ENCODE results near the gene TMEM187.

The TMEM187 gene

DNA sequence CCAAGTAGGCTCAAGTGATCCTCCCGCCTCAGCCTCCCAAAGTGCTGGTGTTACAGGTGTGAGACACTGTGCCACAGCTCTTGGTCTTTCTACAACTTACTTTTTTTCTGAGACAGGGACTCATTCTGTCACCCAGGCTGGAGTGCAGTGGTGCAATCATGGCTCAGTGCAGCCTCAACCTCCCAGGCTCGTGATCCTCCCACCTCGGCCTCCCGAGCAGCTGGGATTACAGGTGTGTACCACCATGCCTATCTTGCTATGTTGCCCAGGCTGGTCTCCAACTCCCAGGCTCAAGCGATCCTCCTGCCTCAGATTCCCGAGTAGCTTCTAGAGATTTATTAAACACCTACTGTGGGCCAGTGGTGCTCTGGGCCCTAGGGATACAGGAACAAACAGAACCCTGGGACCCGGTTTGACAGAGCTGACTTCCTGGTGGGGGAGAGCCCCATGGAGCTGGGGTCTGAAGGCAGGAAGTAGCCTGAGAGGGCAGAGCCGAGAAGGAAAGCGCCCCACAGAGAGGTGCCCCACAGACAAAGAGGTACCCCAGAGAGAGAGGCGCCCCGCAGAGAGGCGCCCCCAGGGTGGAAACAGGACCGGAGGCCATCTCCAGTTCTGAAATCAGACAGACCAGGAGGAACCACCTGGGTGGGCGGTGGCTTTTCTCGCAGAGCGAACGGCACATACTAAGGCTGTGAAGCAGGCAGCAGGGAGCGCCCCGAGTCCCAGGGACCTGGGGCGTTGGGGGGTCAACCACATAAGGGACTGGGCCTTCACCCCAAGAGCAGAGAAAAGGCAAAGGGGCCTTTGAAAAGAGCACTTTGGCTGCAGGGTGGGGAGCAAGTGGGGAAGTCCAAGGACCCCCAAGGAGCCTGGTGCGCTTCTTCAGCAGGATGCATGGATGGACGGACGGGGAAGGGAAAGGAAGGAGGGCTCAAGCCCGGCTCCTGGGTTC is 42.2 kb downstream of the TMEM187 start:
- no peak overlapping the region for H3K4me3 Mint-ChIP-seq
- peak overlapping the region; percentile 65 for H3K27ac Mint-ChIP-seq
- intact Hi-C loops (cut with micrococcal nuclease) = loop anchor here (5.0 kb wide), 2 partner anchors 38 to 42 kb away; partner anchors contain the start of genes HCFC1 and TMEM187
- H3K4me1 Mint-ChIP-seq (ENCODE audit: low read depth) = peaks cover 43% of the 10 kb centered on the region
- peaks cover 87% of the 10 kb centered on the region for H3K36me3 Mint-ChIP-seq (ENCODE audit: low read depth)
- no peaks in the 10 kb centered on the region for H3K9me3 Mint-ChIP-seq
- no peaks in the 10 kb centered on the region for H3K27me3 Mint-ChIP-seq

- intact Hi-C loops (cut with micrococcal nuclease) = no loop called here
- Mint-ChIP-seq H3K27ac (peak overlapping the region; percentile 65), H3K36me3 (ENCODE audit: low read depth) (peaks cover 90% of the 10 kb centered on the region), H3K4me3 (no peak overlapping the region), H3K27me3 (no peaks in the 10 kb centered on the region), H3K4me1 (ENCODE audit: low read depth) (peaks cover 45% of the 10 kb centered on the region), H3K9me3 (no peaks in the 10 kb centered on the region)
These were observed 43.2 kb downstream of the TMEM187 start for GRCh38 chrX:154015581-154016264.

- H3K36me3 Mint-ChIP-seq (ENCODE audit: low read depth) = peaks cover 82% of the 10 kb centered on the region
- H3K4me3 Mint-ChIP-seq = no peak overlapping the region
- H3K4me1 Mint-ChIP-seq (ENCODE audit: low read depth) = peaks cover 45% of the 10 kb centered on the region
- H3K27ac Mint-ChIP-seq = no peak overlapping the region
- intact Hi-C loops (cut with micrococcal nuclease) = no loop called here
- no peaks in the 10 kb centered on the region for H3K9me3 Mint-ChIP-seq
- H3K27me3 Mint-ChIP-seq = no peaks in the 10 kb centered on the region
These were observed 44.0 kb downstream of the TMEM187 start for GRCh38 chrX:154016366-154017076.

DNA sequence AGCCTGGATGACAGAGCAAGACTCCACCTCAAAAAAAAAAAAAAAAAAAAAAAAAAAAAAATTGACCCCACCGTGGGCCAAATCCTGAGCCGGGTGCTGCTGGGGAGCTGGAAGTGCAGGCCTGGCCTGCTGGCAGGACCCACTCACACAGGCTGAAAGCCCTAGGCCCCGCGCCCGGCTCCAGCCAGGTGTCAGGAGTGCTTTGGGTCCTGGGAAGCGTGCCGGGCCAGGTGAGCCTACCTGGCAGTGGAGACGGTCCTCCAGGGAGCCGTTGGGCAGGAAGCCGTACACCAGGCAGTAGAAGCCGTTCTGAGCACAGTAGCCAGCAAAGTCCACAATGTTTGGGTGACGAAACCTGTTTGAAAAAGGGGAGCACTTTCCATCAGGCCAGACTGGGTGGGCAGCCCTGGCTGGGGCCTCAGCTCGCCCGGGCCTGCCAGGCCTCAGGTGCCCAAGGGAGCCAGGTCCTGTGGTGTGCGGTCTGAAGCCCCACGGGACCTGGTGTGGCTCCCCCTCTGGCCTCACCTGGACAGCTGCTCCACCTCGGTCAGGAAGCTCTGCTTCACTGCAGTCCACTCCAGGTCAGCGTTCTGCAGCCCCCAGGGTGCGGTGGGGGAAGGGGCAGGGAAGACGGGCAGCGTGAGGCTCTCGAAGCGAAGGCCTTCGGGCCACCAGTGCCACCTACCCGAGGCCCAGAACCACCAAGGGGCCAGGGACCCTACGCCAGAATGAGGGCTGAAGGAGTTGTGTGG is 45.4 kb downstream of the TMEM187 start:
- Mint-ChIP-seq H3K4me1 (ENCODE audit: low read depth) (peaks cover 43% of the 10 kb centered on the region), H3K4me3 (peak overlapping the region; percentile 84), H3K27me3 (no peaks in the 10 kb centered on the region), H3K27ac (no peak overlapping the region), H3K9me3 (no peaks in the 10 kb centered on the region), H3K36me3 (ENCODE audit: low read depth) (peaks cover 71% of the 10 kb centered on the region)
- intact Hi-C loops (cut with micrococcal nuclease) = no loop called here

- H3K36me3 Mint-ChIP-seq (ENCODE audit: low read depth) = peaks cover 70% of the 10 kb centered on the region
- H3K4me1 Mint-ChIP-seq (ENCODE audit: low read depth) = peaks cover 50% of the 10 kb centered on the region
- intact Hi-C loops (cut with micrococcal nuclease) = no loop called here
- H3K27me3 Mint-ChIP-seq = no peaks in the 10 kb centered on the region
- no peaks in the 10 kb centered on the region for H3K9me3 Mint-ChIP-seq
- peak overlapping the region; percentile 84 for H3K4me3 Mint-ChIP-seq
- peak overlapping the region; percentile 87 for H3K27ac Mint-ChIP-seq
These were observed 46.0 kb downstream of the TMEM187 start for GRCh38 chrX:154018518-154019060.

DNA sequence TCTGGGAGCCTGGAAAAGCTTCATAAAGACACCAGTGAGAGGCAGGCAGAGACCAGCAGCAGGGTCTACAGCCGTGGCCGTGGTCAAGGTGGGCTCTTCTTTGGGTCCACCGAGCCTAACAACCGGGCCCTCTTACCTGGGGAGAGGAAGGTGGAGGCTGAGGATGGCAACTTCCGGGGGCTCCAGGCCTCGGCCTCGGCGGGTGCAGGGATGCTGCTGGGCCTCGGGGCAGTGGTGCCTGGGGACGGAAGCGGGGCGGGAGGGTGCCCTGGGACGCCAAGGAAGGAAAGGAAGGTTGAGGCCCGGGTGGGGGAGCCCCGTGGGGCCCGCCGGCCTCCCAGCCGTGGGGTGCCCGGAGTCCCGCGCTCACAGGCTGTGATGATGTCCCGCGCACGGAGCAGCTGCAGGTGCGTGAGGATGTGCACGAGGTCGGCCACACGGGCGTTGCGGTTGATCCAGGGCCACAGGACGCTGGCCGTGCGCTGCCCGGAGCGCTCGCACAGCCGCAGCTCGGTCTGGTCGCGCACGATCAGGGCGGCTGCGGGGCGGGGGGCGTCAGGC is 46.6 kb downstream of the TMEM187 start:
- H3K36me3 Mint-ChIP-seq (ENCODE audit: low read depth) = peaks cover 66% of the 10 kb centered on the region
- H3K27me3 Mint-ChIP-seq = no peaks in the 10 kb centered on the region
- peaks cover 50% of the 10 kb centered on the region for H3K4me1 Mint-ChIP-seq (ENCODE audit: low read depth)
- intact Hi-C loops (cut with micrococcal nuclease) = no loop called here
- H3K27ac Mint-ChIP-seq = peak overlapping the region; percentile 87
- no peaks in the 10 kb centered on the region for H3K9me3 Mint-ChIP-seq
- H3K4me3 Mint-ChIP-seq = peak overlapping the region; percentile 84

DNA sequence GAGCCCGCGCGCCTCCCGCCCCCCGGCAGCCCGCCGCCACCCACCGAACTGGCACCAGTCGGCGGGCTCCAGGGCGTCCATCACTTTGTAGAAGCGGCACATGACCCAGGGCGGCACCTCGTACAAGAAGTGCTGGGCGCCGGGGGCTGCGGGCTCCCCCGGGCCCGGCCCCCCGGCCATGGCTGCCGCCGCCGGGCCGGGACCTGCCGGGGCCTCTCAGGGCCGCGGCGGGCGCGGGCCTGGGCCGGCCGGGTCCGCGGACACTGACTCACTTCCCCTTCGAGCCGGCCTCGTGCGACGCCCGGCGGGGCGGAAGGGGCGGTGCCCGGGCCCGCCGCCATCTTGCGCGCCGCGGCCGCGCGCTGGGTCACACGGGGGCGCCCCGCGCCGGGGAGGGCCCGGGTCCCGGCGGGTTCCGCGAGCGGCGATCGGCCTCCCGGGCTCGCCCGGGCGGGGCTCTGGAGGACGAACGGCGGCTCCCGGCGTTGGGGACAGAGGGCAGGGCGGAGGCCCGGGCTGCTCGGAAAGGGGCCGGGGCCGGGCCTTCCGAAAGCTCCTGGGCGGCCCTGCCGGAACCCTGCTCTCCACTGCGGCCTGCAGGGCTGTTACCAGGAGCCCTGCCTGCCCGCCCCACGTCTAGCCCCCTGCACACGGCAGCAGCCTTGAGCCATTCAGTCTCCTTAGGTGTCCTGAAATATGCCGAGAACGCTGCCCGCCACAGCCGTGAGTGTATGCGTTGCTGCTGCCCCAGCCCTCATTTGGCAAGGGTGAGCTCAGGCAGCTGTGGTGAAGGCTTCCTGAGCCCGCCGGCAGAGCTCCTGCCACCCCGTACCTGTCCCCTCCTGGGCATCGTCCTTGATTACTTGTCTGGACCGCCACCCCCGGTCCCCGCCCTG is 47.3 kb downstream of the TMEM187 start, which contains the start of gene IRAK1:
Gene IRAK1 (minus strand): TSS at position 270 of the 896 bp plus-strand sequence. CDS start 90 bp downstream, at position 180.
- Mint-ChIP-seq H3K4me3 (peak within 1 kb of the TSS; percentile 97), H3K4me1 (ENCODE audit: low read depth) (peaks cover 49% of the 10 kb centered on the region), H3K27ac (peak within 1 kb of the TSS; percentile 98), H3K27me3 (no peaks in the 10 kb centered on the region), H3K36me3 (ENCODE audit: low read depth) (peaks cover 59% of the 10 kb centered on the region), H3K9me3 (no peaks in the 10 kb centered on the region)
- intact Hi-C loops (cut with micrococcal nuclease) = no loop called here

- H3K4me3 Mint-ChIP-seq = peak overlapping the region; percentile 97
- peaks cover 51% of the 10 kb centered on the region for H3K36me3 Mint-ChIP-seq (ENCODE audit: low read depth)
- peak overlapping the region; percentile 98 for H3K27ac Mint-ChIP-seq
- H3K4me1 Mint-ChIP-seq (ENCODE audit: low read depth) = peaks cover 42% of the 10 kb centered on the region
- H3K9me3 Mint-ChIP-seq = no peaks in the 10 kb centered on the region
- no peaks in the 10 kb centered on the region for H3K27me3 Mint-ChIP-seq
- intact Hi-C loops (cut with micrococcal nuclease) = no loop called here
These were observed 48.1 kb downstream of the TMEM187 start for GRCh38 chrX:154020536-154021115.

GRCh38 chrX:154021131-154021611 is 48.6 kb downstream of the TMEM187 start:
- Mint-ChIP-seq H3K4me1 (ENCODE audit: low read depth) (peaks cover 36% of the 10 kb centered on the region), H3K36me3 (ENCODE audit: low read depth) (peaks cover 46% of the 10 kb centered on the region), H3K27me3 (no peaks in the 10 kb centered on the region), H3K27ac (peak overlapping the region; percentile 98), H3K9me3 (no peaks in the 10 kb centered on the region), H3K4me3 (peak overlapping the region; percentile 97)
- intact Hi-C loops (cut with micrococcal nuclease) = no loop called here

- Mint-ChIP-seq H3K27ac (no peak overlapping the region), H3K4me1 (ENCODE audit: low read depth) (peaks cover 36% of the 10 kb centered on the region)
- intact Hi-C loops (cut with micrococcal nuclease) = no loop called here
These were observed 49.6 kb downstream of the TMEM187 start for GRCh38 chrX:154022108-154022507.

DNA sequence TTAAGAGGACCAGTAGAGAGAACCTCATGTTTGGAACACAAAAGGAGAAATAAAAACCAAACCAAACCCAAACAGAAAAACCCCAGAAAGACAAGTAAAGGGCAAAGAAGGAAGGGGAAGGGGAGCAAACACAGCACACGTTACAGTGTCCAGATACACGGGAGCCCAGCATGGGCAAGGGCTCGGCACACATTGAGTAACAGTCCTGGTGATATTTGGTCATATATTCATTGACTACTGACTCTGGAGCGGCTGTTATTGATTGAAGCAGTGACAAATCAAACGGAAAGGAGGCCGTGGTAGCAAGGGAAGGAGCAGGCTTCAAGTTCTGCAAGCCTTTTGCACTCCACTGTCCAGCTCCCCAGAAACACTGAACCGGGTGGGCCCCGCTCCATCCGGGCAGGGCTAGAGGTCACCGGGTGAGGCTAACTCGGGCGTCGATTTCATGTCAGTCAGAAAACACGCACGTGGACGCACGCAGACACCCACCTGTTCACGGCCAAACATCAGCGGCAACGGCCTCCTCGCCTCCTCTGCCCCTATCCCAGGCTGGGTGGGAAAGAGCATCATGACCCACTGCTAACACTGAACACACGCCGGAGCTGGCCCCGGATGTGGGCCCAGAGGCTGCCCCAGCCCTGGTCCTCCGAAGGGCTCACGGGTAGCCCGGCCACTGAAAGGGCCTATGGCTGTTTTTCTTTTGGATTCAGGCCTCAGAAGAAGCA is 50.9 kb downstream of the TMEM187 start:
- H3K4me1 Mint-ChIP-seq (ENCODE audit: low read depth) = peaks cover 29% of the 10 kb centered on the region
- no peaks in the 10 kb centered on the region for H3K27me3 Mint-ChIP-seq
- intact Hi-C loops (cut with micrococcal nuclease) = no loop called here
- H3K27ac Mint-ChIP-seq = peak overlapping the region; percentile 56
- no peaks in the 10 kb centered on the region for H3K9me3 Mint-ChIP-seq
- H3K36me3 Mint-ChIP-seq (ENCODE audit: low read depth) = peaks cover 44% of the 10 kb centered on the region
- H3K4me3 Mint-ChIP-seq = no peak overlapping the region

More at GRCh38 chrX:154022108-154022507, 49.6 kb downstream of the TMEM187 start:
- Mint-ChIP-seq H3K27me3 (no peaks in the 10 kb centered on the region), H3K36me3 (ENCODE audit: low read depth) (peaks cover 44% of the 10 kb centered on the region), H3K9me3 (no peaks in the 10 kb centered on the region), H3K4me3 (no peak overlapping the region)
